WTC11 (cell line): ENCODE results near the gene ANAPC13. TPM values are rescaled to one million over a fixed set of nuclear protein-coding genes. Genes with fewer than 3 reads are reported as not detected.

ENCODE experiments used
- ATAC-seq: fragments of 200-7000 bp; cut with Tn5 transposase; 2 replicates; pipeline ENCODE4 v1.10.0; 2021; ENCODE audit warnings: mild to moderate bottlenecking, moderate library complexity
- CTCF ChIA-PET: fragments of 300-600 bp; sonication (Branson Sonifier 250); formaldehyde crosslinking; loops from one replicate; lab custom pipeline; 2021; ENCODE audit warnings: antibody characterized with exemption; lab: Charles Lee
- POLR2A ChIA-PET: fragments of 350-600 bp; sonication (Branson Sonifier 250); formaldehyde crosslinking; loops from one replicate; lab custom pipeline; 2021; ENCODE audit warnings: antibody characterized with exemption; lab: Charles Lee
- DNase-seq: peaks from one replicate; pipeline ENCODE4 v3.0.0; 2021; ENCODE audit warnings: low spot score
- H3K27ac Mint-ChIP-seq: 2 replicates; pipeline ENCODE4 v1.8.0; 2021; ENCODE audit warnings: mixed read lengths
- H3K27me3 Mint-ChIP-seq: 2 replicates; pipeline ENCODE4 v1.8.0; 2021; ENCODE audit warnings: low read depth, mild to moderate bottlenecking, moderate library complexity, mixed read lengths
- H3K36me3 Mint-ChIP-seq: 2 replicates; pipeline ENCODE4 v1.8.0; 2021; ENCODE audit warnings: mixed read lengths
- H3K4me1 Mint-ChIP-seq: 2 replicates; pipeline ENCODE4 v1.8.0; 2022; ENCODE audit warnings: mixed read lengths
- H3K4me3 Mint-ChIP-seq: 2 replicates; pipeline ENCODE4 v1.8.0; 2021; ENCODE audit warnings: mild to moderate bottlenecking, moderate library complexity, mixed read lengths
- H3K9me3 Mint-ChIP-seq: 2 replicates; pipeline ENCODE4 v1.8.0; 2021; ENCODE audit warnings: mixed read lengths
- CBFB ChIP-seq: sonication (generic); formaldehyde crosslinking; IDR thresholded peaks from 2 replicates; pipeline ENCODE4 v1.8.1; 2022; ENCODE audit warnings: mild to moderate bottlenecking, low read depth, missing genetic modification reagents
- CREB1 ChIP-seq: sonication (generic); formaldehyde crosslinking; IDR thresholded peaks from 2 replicates; pipeline ENCODE4 v1.8.0; 2023; ENCODE audit warnings: mild to moderate bottlenecking, missing genetic modification reagents
- CREM ChIP-seq: sonication (generic); formaldehyde crosslinking; IDR thresholded peaks from 2 replicates; pipeline ENCODE4 v1.8.1; 2022; ENCODE audit warnings: mild to moderate bottlenecking, missing genetic modification reagents, moderate library complexity
- FOXP1 ChIP-seq: sonication (generic); formaldehyde crosslinking; IDR thresholded peaks from 2 replicates; pipeline ENCODE4 v1.8.0; 2022; ENCODE audit warnings: missing genetic modification reagents, mild to moderate bottlenecking, moderate library complexity, borderline replicate concordance
- GABPB1 ChIP-seq: sonication (generic); formaldehyde crosslinking; IDR thresholded peaks from 2 replicates; pipeline ENCODE4 v1.8.1; 2023; ENCODE audit warnings: mild to moderate bottlenecking, missing genetic modification reagents
- GRHL2 ChIP-seq: fragments of 250-450 bp; sonication (Bioruptor Pico); IDR thresholded peaks from 2 replicates; pipeline ENCODE4 v1.8.0; 2022; ENCODE audit warnings: mild to moderate bottlenecking, moderate library complexity; ENCODE audit not compliant: insufficient replicate concordance, severe bottlenecking
- JAZF1 ChIP-seq: fragments of 250-450 bp; sonication (Bioruptor Pico); IDR thresholded peaks from 2 replicates; pipeline ENCODE4 v1.9.0; 2021; ENCODE audit warnings: moderate library complexity, mild to moderate bottlenecking, inconsistent platforms
- MXD4 ChIP-seq: fragments of 250-450 bp; sonication (Bioruptor Pico); IDR thresholded peaks from 2 replicates; pipeline ENCODE4 v1.8.0; 2021; ENCODE audit warnings: mild to moderate bottlenecking, moderate library complexity, borderline replicate concordance
- MYBL2 ChIP-seq: sonication (generic); formaldehyde crosslinking; IDR thresholded peaks from 2 replicates; pipeline ENCODE4 v1.8.1; 2023; ENCODE audit warnings: mild to moderate bottlenecking, moderate library complexity, missing genetic modification reagents
- NR1H2 ChIP-seq: sonication (generic); formaldehyde crosslinking; IDR thresholded peaks from 2 replicates; pipeline ENCODE4 v1.9.0; 2021; ENCODE audit warnings: mild to moderate bottlenecking, moderate library complexity, missing genetic modification reagents
- OVOL2 ChIP-seq: fragments of 250-450 bp; sonication (Bioruptor Pico); IDR thresholded peaks from 2 replicates; pipeline ENCODE4 v1.9.0; 2021; ENCODE audit warnings: mild to moderate bottlenecking, borderline replicate concordance
- RELA ChIP-seq: sonication (generic); formaldehyde crosslinking; IDR thresholded peaks from 2 replicates; pipeline ENCODE4 v1.8.1; 2022; ENCODE audit warnings: missing genetic modification reagents, mild to moderate bottlenecking, borderline replicate concordance
- TCF7 ChIP-seq: sonication (generic); formaldehyde crosslinking; IDR thresholded peaks from 2 replicates; pipeline ENCODE4 v1.8.0; 2022; ENCODE audit warnings: mild to moderate bottlenecking, low read depth, missing genetic modification reagents, moderate library complexity
- ZBTB21 ChIP-seq: sonication (generic); formaldehyde crosslinking; IDR thresholded peaks from 2 replicates; pipeline ENCODE4 v1.8.1; 2023; ENCODE audit warnings: mild to moderate bottlenecking, missing genetic modification reagents, borderline replicate concordance
- ZNF232 ChIP-seq: sonication (generic); formaldehyde crosslinking; IDR thresholded peaks from 2 replicates; pipeline ENCODE4 v1.8.0; 2022; ENCODE audit warnings: mild to moderate bottlenecking, missing genetic modification reagents
- ZNF263 ChIP-seq: sonication (generic); formaldehyde crosslinking; IDR thresholded peaks from 2 replicates; pipeline ENCODE4 v1.8.1; 2022; ENCODE audit warnings: low read depth, mild to moderate bottlenecking, moderate library complexity, missing genetic modification reagents
- ZNF317 ChIP-seq: sonication (generic); formaldehyde crosslinking; IDR thresholded peaks from 2 replicates; pipeline ENCODE4 v1.8.1; 2023; ENCODE audit warnings: low read depth, mild to moderate bottlenecking, moderate library complexity, missing genetic modification reagents, borderline replicate concordance
- total RNA-seq: library from RNA; stranded (reverse); gene quantifications from 3 replicates; pipeline ENCODE4 v1.2.3, GENCODE V29; 2021
- TF ChIP-seq, protein P1 (sequence below): fragments of 250-450 bp; sonication (Bioruptor Pico); IDR thresholded peaks from 2 replicates; pipeline ENCODE4 v1.9.0; 2021; ENCODE audit warnings: mild to moderate bottlenecking, borderline replicate concordance
- TF ChIP-seq, protein P2 (sequence below): sonication (generic); formaldehyde crosslinking; IDR thresholded peaks from 2 replicates; pipeline ENCODE4 v1.8.0; 2023; ENCODE audit warnings: mild to moderate bottlenecking, missing genetic modification reagents

Gene ANAPC13
- total RNA-seq, 1 experiment from 2014 or later: 29.7 TPM

DNA sequence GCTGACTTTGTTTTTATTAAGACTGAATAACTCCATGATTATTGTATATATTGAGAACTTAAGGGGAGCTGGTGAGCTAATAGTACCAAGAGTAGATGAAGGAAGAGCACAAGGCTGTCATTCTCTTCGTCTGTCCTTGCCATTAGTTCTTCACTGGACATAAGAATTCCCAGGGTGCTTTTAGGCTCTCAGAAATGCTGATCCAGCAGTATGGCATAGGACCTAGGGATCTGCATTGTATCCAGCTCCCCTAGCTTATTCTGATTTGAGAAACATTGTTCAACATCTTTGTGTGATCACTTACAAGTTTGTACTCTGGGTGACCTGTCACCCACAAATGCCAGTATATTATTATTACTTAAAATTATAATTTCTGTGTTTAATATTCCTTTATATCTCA is 47.7 kb upstream of the ANAPC13 start:
- H3K36me3 Mint-ChIP-seq: peaks cover 2% of the 10 kb centered on the region; the same call in 1 of the 2 replicates
- TF ChIP-seq FOXP1 (CRISPR knock-in tag): no peak
- TF ChIP-seq MXD4 (CRISPR knock-in tag): no peak
- TF ChIP-seq MYBL2 (CRISPR knock-in tag): no peak
- TF ChIP-seq TCF7 (CRISPR knock-in tag): no peak
- TF ChIP-seq ZNF263: no peak
- TF ChIP-seq CBFB (CRISPR knock-in tag): no peak
- TF ChIP-seq NR1H2 (CRISPR knock-in tag): no peak
- TF ChIP-seq, protein P1, sequence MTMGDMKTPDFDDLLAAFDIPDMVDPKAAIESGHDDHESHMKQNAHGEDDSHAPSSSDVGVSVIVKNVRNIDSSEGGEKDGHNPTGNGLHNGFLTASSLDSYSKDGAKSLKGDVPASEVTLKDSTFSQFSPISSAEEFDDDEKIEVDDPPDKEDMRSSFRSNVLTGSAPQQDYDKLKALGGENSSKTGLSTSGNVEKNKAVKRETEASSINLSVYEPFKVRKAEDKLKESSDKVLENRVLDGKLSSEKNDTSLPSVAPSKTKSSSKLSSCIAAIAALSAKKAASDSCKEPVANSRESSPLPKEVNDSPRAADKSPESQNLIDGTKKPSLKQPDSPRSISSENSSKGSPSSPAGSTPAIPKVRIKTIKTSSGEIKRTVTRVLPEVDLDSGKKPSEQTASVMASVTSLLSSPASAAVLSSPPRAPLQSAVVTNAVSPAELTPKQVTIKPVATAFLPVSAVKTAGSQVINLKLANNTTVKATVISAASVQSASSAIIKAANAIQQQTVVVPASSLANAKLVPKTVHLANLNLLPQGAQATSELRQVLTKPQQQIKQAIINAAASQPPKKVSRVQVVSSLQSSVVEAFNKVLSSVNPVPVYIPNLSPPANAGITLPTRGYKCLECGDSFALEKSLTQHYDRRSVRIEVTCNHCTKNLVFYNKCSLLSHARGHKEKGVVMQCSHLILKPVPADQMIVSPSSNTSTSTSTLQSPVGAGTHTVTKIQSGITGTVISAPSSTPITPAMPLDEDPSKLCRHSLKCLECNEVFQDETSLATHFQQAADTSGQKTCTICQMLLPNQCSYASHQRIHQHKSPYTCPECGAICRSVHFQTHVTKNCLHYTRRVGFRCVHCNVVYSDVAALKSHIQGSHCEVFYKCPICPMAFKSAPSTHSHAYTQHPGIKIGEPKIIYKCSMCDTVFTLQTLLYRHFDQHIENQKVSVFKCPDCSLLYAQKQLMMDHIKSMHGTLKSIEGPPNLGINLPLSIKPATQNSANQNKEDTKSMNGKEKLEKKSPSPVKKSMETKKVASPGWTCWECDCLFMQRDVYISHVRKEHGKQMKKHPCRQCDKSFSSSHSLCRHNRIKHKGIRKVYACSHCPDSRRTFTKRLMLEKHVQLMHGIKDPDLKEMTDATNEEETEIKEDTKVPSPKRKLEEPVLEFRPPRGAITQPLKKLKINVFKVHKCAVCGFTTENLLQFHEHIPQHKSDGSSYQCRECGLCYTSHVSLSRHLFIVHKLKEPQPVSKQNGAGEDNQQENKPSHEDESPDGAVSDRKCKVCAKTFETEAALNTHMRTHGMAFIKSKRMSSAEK: no peak
- TF ChIP-seq CREM (CRISPR knock-in tag): no peak
- TF ChIP-seq ZBTB21: no peak
- TF ChIP-seq ZNF232 (CRISPR knock-in tag): no peak
- no peak for TF ChIP-seq GRHL2 (CRISPR knock-in tag)
- TF ChIP-seq OVOL2 (CRISPR knock-in tag): no peak
- TF ChIP-seq, protein P2, sequence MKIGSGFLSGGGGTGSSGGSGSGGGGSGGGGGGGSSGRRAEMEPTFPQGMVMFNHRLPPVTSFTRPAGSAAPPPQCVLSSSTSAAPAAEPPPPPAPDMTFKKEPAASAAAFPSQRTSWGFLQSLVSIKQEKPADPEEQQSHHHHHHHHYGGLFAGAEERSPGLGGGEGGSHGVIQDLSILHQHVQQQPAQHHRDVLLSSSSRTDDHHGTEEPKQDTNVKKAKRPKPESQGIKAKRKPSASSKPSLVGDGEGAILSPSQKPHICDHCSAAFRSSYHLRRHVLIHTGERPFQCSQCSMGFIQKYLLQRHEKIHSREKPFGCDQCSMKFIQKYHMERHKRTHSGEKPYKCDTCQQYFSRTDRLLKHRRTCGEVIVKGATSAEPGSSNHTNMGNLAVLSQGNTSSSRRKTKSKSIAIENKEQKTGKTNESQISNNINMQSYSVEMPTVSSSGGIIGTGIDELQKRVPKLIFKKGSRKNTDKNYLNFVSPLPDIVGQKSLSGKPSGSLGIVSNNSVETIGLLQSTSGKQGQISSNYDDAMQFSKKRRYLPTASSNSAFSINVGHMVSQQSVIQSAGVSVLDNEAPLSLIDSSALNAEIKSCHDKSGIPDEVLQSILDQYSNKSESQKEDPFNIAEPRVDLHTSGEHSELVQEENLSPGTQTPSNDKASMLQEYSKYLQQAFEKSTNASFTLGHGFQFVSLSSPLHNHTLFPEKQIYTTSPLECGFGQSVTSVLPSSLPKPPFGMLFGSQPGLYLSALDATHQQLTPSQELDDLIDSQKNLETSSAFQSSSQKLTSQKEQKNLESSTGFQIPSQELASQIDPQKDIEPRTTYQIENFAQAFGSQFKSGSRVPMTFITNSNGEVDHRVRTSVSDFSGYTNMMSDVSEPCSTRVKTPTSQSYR (CRISPR knock-in tag): no peak
- no peak for TF ChIP-seq JAZF1 (CRISPR knock-in tag)
- TF ChIP-seq ZNF317 (CRISPR knock-in tag): no peak
- POLR2A ChIA-PET: no interaction called here
- no peak for DNase-seq
- H3K9me3 Mint-ChIP-seq: no peaks in the 10 kb centered on the region
- no peak for ATAC-seq
- CTCF ChIA-PET: no interaction called here
- H3K4me3 Mint-ChIP-seq: no peak overlapping the region
- H3K27ac Mint-ChIP-seq: no peak overlapping the region
- no peaks in the 10 kb centered on the region for H3K4me1 Mint-ChIP-seq
- no peaks in the 10 kb centered on the region for H3K27me3 Mint-ChIP-seq

DNA sequence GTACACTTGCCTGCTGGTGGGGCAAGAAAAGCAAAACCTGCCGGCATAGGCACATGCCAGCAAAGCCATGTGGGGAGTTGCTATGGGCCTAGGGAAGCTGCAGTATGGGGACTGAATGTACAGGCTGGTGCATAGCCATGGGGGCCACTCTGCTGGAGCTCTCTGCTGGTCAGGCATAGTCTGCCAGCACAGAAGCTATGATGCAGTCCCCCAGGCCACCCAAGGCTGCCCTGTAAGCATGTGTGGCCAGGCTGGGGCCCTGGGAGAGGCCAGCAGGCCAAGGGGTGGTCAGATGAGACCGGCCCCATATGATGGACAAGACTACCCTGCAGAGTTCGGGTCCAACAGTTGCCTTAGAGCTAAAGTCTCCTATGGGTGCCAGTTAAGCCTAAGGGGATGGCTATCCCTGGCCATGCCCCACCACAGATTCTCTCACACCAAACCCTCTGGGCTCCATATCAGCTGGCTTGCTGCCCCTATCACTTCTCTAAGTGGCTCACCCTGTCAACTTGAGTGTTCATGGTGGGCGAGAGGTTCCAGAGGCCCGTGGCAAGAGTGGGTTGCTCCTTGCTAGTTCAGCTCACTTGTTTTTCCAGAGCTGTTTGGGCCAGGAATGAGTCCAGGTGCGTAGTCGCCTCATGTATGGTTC is 41.9 kb upstream of the ANAPC13 start:
- Mint-ChIP-seq H3K27me3 (peaks cover 5% of the 10 kb centered on the region), H3K36me3 (peaks cover 39% of the 10 kb centered on the region), H3K4me3 (no peak overlapping the region), H3K9me3 (peaks cover 39% of the 10 kb centered on the region), H3K4me1 (no peaks in the 10 kb centered on the region; the same call in 1 of the 2 replicates), H3K27ac (no peak overlapping the region)
- TF ChIP-seq RELA (CRISPR knock-in tag): no peak
- TF ChIP-seq CBFB (CRISPR knock-in tag): no peak
- TF ChIP-seq GABPB1 (CRISPR knock-in tag): no peak
- TF ChIP-seq CREB1: no peak
- CTCF ChIA-PET: interaction anchor here (1.0 to 1.7 kb wide), 6 partner anchors 9 to 36 kb away, joined by 3 to 5 read pairs (median 4); no protein-coding TSS in a partner anchor
- no peak for DNase-seq
- POLR2A ChIA-PET: no interaction called here
- ATAC-seq: no peak
